NCI-H69 (cell line): ENCODE measurements around the gene HNRNPUL2.
"Not testable (repeated sequence)": the region's sequence is repeated elsewhere in the genome, so short reads cannot be mapped to it uniquely, and the experiment has no call there.

ENCODE experiments used
- DNase-seq: peaks from one replicate; lab custom pipeline; 2025; lab: John Stamatoyannopoulos, UW

HNRNPUL2 gene

GRCh38 chr11:62727165-62727871 is at the start of gene HNRNPUL2:
TSS of gene HNRNPUL2 (minus strand) at chr11:62727457. CDS start at chr11:62727156, 301 bp downstream.
- peak; percentile 100 for DNase-seq

- no peak for DNase-seq
Measured at GRCh38 chr11:62775646-62776045, 48.4 kb upstream of the HNRNPUL2 start.

GRCh38 chr11:62774407-62774806 is 47.1 kb upstream of the HNRNPUL2 start:
- no peak for DNase-seq

- DNase-seq = peak; percentile 99
Measured at GRCh38 chr11:62771144-62772021, 44.1 kb upstream of the HNRNPUL2 start, which contains the start of gene TAF6L. TSS of gene TAF6L (plus strand) at chr11:62771396. CDS start at chr11:62775784, 4,388 bp downstream.

GRCh38 chr11:62770778-62771143 is 43.5 kb upstream of the HNRNPUL2 start:
- peak; percentile 88 for DNase-seq

GRCh38 chr11:62760867-62761227 is 33.6 kb upstream of the HNRNPUL2 start:
- DNase-seq = peak; percentile 66

- no peak for DNase-seq
Measured at GRCh38 chr11:62757846-62758788, 30.9 kb upstream of the HNRNPUL2 start.

GRCh38 chr11:62755086-62755615 is 27.9 kb upstream of the HNRNPUL2 start:
- no peak for DNase-seq

GRCh38 chr11:62753736-62754603 is 26.7 kb upstream of the HNRNPUL2 start, which contains the start of gene ZBTB3:
TSS of gene ZBTB3 (minus strand) at chr11:62754160. CDS start at chr11:62753664, 496 bp downstream.
- DNase-seq = peak; percentile 100

GRCh38 chr11:62752994-62753735 is 25.9 kb upstream of the HNRNPUL2 start:
- DNase-seq = no peak

- DNase-seq = no peak
Measured at GRCh38 chr11:62752177-62752785, 25.0 kb upstream of the HNRNPUL2 start.

GRCh38 chr11:62749931-62750330 is 22.7 kb upstream of the HNRNPUL2 start:
- DNase-seq = not testable (repeated sequence)

- no peak for DNase-seq
Measured at GRCh38 chr11:62747475-62748160, 20.4 kb upstream of the HNRNPUL2 start.

- DNase-seq = no peak
Measured at GRCh38 chr11:62737196-62737595, 9.9 kb upstream of the HNRNPUL2 start.

- DNase-seq = peak; percentile 31
Measured at GRCh38 chr11:62732830-62733229, 5.6 kb upstream of the HNRNPUL2 start.

GRCh38 chr11:62730076-62730475 is 2.8 kb upstream of the HNRNPUL2 start:
- DNase-seq = not testable (repeated sequence)

- DNase-seq = peak; percentile 93
Measured at GRCh38 chr11:62728171-62728988, 1.1 kb upstream of the HNRNPUL2 start, which contains the start of gene TTC9C. TSS of gene TTC9C (plus strand) at chr11:62728486. CDS start at chr11:62728849, 363 bp downstream.

- peak; percentile 99 for DNase-seq
Measured at GRCh38 chr11:62727872-62728170, 564 bp upstream of the HNRNPUL2 start.
